ENCODE data around the gene ZNF490. TPM values are rescaled to one million over a fixed set of nuclear protein-coding genes. Genes with fewer than 3 reads are reported as not detected.
A peak's percentile ranks its signal among the peaks of the same experiment; 100 is the strongest.

The ZNF490 gene
- total RNA-seq, 1 experiment from 2014 or later = 6.3 TPM

GRCh38 chr19:12564016-12564664, 46.5 kb downstream of the ZNF490 start:
- CTCF ChIA-PET = no interaction called here
- Mint-ChIP-seq H3K27ac (ENCODE audit: unreplicated experiment) (no peak overlapping the region), H3K36me3 (ENCODE audit: insufficient read depth, unreplicated experiment) (no peaks in the 10 kb centered on the region), H3K27me3 (ENCODE audit: unreplicated experiment) (no peaks in the 10 kb centered on the region), H3K4me1 (ENCODE audit: low read depth, unreplicated experiment) (no peaks in the 10 kb centered on the region), H3K9me3 (ENCODE audit: low read depth, unreplicated experiment) (peaks cover 2% of the 10 kb centered on the region), H3K4me3 (ENCODE audit: low read depth, unreplicated experiment) (no peak overlapping the region)
- TF ChIP-seq CTCF (IDR thresholded peaks at IDR 0.05; ENCODE audit: unreplicated experiment) = peak; percentile 73
- no TSS peak for BruUV-seq (replicated peaks)
- intact Hi-C loops (cut with micrococcal nuclease; ENCODE audit: unreplicated experiment) = loop anchor here (5.0 kb wide), 1 partner anchor 103 kb away; the partner anchor contains the start of genes MAN2B1 and WDR83
- DNase-seq = peak; percentile 82

GRCh38 chr19:12555456-12555930, 55.1 kb downstream of the ZNF490 start:
- H3K9me3 Mint-ChIP-seq (ENCODE audit: low read depth, unreplicated experiment) = peaks cover 6% of the 10 kb centered on the region

GRCh38 chr19:12551060-12551832, 59.4 kb downstream of the ZNF490 start, which contains the start of gene ZNF564:
Gene ZNF564, minus strand, starts transcription at chr19:12551482. Its CDS starts 150 bp downstream, at chr19:12551332.
- peak within 1 kb of the TSS; percentile 98 for H3K27ac Mint-ChIP-seq (ENCODE audit: unreplicated experiment)
- peak within 1 kb of the TSS; percentile 95 for H3K4me3 Mint-ChIP-seq (ENCODE audit: low read depth, unreplicated experiment)
- BruUV-seq (replicated peaks) = TSS peak; percentile 43
- peaks cover 45% of the 10 kb centered on the region for H3K36me3 Mint-ChIP-seq (ENCODE audit: insufficient read depth, unreplicated experiment)
- intact Hi-C loops (cut with micrococcal nuclease; ENCODE audit: unreplicated experiment) = no loop called here
- no peaks in the 10 kb centered on the region for H3K4me1 Mint-ChIP-seq (ENCODE audit: low read depth, unreplicated experiment)
- H3K9me3 Mint-ChIP-seq (ENCODE audit: low read depth, unreplicated experiment) = peaks cover 6% of the 10 kb centered on the region
- no peaks in the 10 kb centered on the region for H3K27me3 Mint-ChIP-seq (ENCODE audit: unreplicated experiment)
- CTCF ChIA-PET = interaction anchor here (0.7 to 1.2 kb wide), 3 partner anchors 54 to 216 kb away, joined by 3 to 4 read pairs (median 3); no protein-coding TSS in a partner anchor
- peak; percentile 89 for DNase-seq
- no peak for TF ChIP-seq CTCF (IDR thresholded peaks at IDR 0.05; ENCODE audit: unreplicated experiment)

More at GRCh38 chr19:12555456-12555930, 55.1 kb downstream of the ZNF490 start:
- no peak for TF ChIP-seq CTCF (IDR thresholded peaks at IDR 0.05; ENCODE audit: unreplicated experiment)
- intact Hi-C loops (cut with micrococcal nuclease; ENCODE audit: unreplicated experiment) = no loop called here
- no TSS peak for BruUV-seq (replicated peaks)
- no peaks in the 10 kb centered on the region for H3K27me3 Mint-ChIP-seq (ENCODE audit: unreplicated experiment)
- H3K4me1 Mint-ChIP-seq (ENCODE audit: low read depth, unreplicated experiment) = no peaks in the 10 kb centered on the region
- peaks cover 15% of the 10 kb centered on the region for H3K36me3 Mint-ChIP-seq (ENCODE audit: insufficient read depth, unreplicated experiment)
- no peak overlapping the region for H3K4me3 Mint-ChIP-seq (ENCODE audit: low read depth, unreplicated experiment)
- DNase-seq = no peak
- CTCF ChIA-PET = no interaction called here
- H3K27ac Mint-ChIP-seq (ENCODE audit: unreplicated experiment) = peak overlapping the region; percentile 70

GRCh38 chr19:12546903-12547302, 63.7 kb downstream of the ZNF490 start:
- Mint-ChIP-seq H3K36me3 (ENCODE audit: insufficient read depth, unreplicated experiment) (peaks cover 46% of the 10 kb centered on the region), H3K27me3 (ENCODE audit: unreplicated experiment) (no peaks in the 10 kb centered on the region), H3K27ac (ENCODE audit: unreplicated experiment) (no peak overlapping the region), H3K9me3 (ENCODE audit: low read depth, unreplicated experiment) (peaks cover 11% of the 10 kb centered on the region), H3K4me3 (ENCODE audit: low read depth, unreplicated experiment) (no peak overlapping the region), H3K4me1 (ENCODE audit: low read depth, unreplicated experiment) (no peaks in the 10 kb centered on the region)
- CTCF ChIA-PET = no interaction called here
- BruUV-seq (replicated peaks) = no TSS peak
- intact Hi-C loops (cut with micrococcal nuclease; ENCODE audit: unreplicated experiment) = no loop called here
- TF ChIP-seq CTCF (IDR thresholded peaks at IDR 0.05; ENCODE audit: unreplicated experiment) = no peak
- DNase-seq = no peak
